GM12878 (cell line): ENCODE results near the gene GTPBP3. TPM values are rescaled to one million over a fixed set of nuclear protein-coding genes. Genes with fewer than 3 reads are reported as not detected.
A peak's percentile ranks its signal among the peaks of the same experiment; 100 is the strongest.

Experiments used
- JUND ChIP-seq: IDR thresholded peaks from 2 replicates; pipeline ENCODE4 v1.6.1; 2012; ENCODE audit warnings: low read depth, mild to moderate bottlenecking, low read length, improper control_type of control experiment, moderate library complexity
- POLR2A ChIP-seq: IDR thresholded peaks from 2 replicates; pipeline ENCODE4 v1.6.1; 2011; ENCODE audit warnings: low read depth, mild to moderate bottlenecking, low read length
- RAD21 ChIP-seq: IDR thresholded peaks from 2 replicates; pipeline ENCODE4 v1.6.1; 2011; ENCODE audit warnings: mild to moderate bottlenecking, low read depth, low read length, moderate library complexity; ENCODE audit not compliant: insufficient read depth
- SIX5 ChIP-seq: IDR thresholded peaks from 2 replicates; pipeline ENCODE4 v1.6.1; 2011; ENCODE audit warnings: mild to moderate bottlenecking, low read depth, low read length, moderate library complexity; ENCODE audit not compliant: severe bottlenecking
- SMC3 ChIP-seq: IDR thresholded peaks from 2 replicates; pipeline ENCODE4 v1.6.1; 2011; ENCODE audit warnings: low read length, improper control_type of control experiment, borderline replicate concordance
- ZNF207 ChIP-seq: fragments of 450-650 bp; IDR thresholded peaks from 2 replicates; pipeline ENCODE4 v1.6.1; 2014; ENCODE audit warnings: antibody characterized with exemption, mild to moderate bottlenecking, borderline replicate concordance
- polyA plus RNA-seq, 11 experiments: library from polyadenylated mRNA; depleted of rRNA in 4 of 11; unstranded in 6 of 11; stranded (reverse) in 5 of 11; fragments of >200 nt; fragmentation: Nextera tagmentation in 4 of 11; fragmentation: Illumina TruSeq in 1 of 11; extraction: Ambion mirVana in 4 of 11; extraction: Trizol in 1 of 11; gene quantifications; 1 replicate in 1 of 11; 2 replicates in 10 of 11; pipeline versions ENCODE4 v1.2.1 to v1.2.3, GENCODE V29; 2011 to 2016; ENCODE audit warnings: inconsistent platforms in 2 of 11, missing spikeins in 2 of 11, low read depth in 1 of 11
- total RNA-seq, 4 experiments: library from RNA; depleted of rRNA in 3 of 4; stranded (reverse); fragments of >200 nt in 3 of 4; fragmentation: Illumina TruSeq in 1 of 4; extraction: Trizol in 1 of 4; gene quantifications; 2 replicates each; pipeline versions ENCODE4 v1.2.1 to v1.2.3, GENCODE V29; 2013 to 2021
- TF ChIP-seq, protein P1 (sequence below): fragments of 450-650 bp; IDR thresholded peaks from 2 replicates; pipeline ENCODE4 v1.6.1; 2018; ENCODE audit warnings: borderline replicate concordance, mild to moderate bottlenecking; ENCODE audit not compliant: partially characterized antibody
- TF ChIP-seq, protein P2 (sequence below): fragments of 150-350 bp; IDR thresholded peaks from 2 replicates; pipeline ENCODE4 v1.6.1; 2016; ENCODE audit warnings: low read depth, low read length
- TF ChIP-seq, protein P3 (sequence below): IDR thresholded peaks from 2 replicates; pipeline ENCODE4 v1.6.1; 2012; ENCODE audit warnings: mild to moderate bottlenecking, low read depth, low read length
- TF ChIP-seq, protein P4 (sequence below): IDR thresholded peaks from 2 replicates; pipeline ENCODE4 v1.6.1; 2011; ENCODE audit warnings: low read depth, low read length, improper control_type of control experiment, borderline replicate concordance
- TF ChIP-seq, protein P5 (sequence below): fragments of 150-350 bp; IDR thresholded peaks from 2 replicates; pipeline ENCODE4 v1.6.1; 2014; ENCODE audit warnings: mild to moderate bottlenecking, low read depth, low read length
- TF ChIP-seq, protein P6 (sequence below): fragments of 450-650 bp; formaldehyde crosslinking; IDR thresholded peaks from 2 replicates; pipeline ENCODE4 v1.5.0; 2022; ENCODE audit warnings: mild to moderate bottlenecking, missing genetic modification characterization

GTPBP3 gene
- total and polyA plus RNA-seq, 10 of the 15 experiments (the other 5 are each of a cell fraction or from before 2014, with no cell fraction given) = 2.9 to 46.8 (median 15.4) TPM

DNA sequence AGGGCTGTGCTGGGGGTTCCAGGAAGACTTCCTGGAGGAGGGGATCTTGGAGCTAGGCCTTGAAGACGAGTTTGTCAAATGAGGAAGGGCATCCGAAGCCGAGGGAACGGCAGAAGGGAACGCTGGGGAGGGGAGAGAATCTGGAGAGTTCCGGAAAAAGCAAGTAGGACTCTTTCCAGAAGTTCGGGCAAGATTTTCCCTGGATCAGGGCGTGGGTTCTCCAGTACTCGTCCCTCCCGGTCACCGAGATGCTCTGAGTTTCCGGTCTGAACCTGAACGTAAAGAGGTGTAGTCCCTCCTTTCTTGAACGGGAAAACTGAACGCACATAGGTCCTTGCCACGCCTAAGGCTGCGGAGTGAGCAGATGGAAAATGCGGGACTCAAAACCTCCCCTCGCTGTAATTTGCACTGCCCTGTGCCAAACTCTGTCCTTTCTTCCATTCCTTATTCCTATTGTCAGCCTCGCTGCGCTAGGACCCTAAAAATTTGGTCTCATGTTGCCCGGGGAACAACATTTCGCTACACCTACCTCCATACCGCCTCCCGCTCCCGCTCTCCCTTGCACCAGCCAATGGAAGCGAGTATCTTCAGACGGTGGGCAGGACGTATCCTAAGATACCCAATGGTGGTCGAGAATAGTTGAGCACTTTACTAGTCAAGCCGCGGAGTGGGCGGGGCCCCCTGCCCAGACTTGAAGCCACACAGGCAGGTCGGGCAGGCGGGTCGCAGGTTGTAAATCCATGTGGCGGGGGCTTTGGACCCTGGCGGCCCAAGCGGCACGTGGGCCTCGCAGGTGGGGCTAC, at the start of gene GTPBP3 (continued):
- no peak for TF ChIP-seq SMC3
- TF ChIP-seq SIX5 = peak; percentile 73
- TF ChIP-seq RAD21 = no peak
- TF ChIP-seq JUND = no peak
- TF ChIP-seq, protein P1, sequence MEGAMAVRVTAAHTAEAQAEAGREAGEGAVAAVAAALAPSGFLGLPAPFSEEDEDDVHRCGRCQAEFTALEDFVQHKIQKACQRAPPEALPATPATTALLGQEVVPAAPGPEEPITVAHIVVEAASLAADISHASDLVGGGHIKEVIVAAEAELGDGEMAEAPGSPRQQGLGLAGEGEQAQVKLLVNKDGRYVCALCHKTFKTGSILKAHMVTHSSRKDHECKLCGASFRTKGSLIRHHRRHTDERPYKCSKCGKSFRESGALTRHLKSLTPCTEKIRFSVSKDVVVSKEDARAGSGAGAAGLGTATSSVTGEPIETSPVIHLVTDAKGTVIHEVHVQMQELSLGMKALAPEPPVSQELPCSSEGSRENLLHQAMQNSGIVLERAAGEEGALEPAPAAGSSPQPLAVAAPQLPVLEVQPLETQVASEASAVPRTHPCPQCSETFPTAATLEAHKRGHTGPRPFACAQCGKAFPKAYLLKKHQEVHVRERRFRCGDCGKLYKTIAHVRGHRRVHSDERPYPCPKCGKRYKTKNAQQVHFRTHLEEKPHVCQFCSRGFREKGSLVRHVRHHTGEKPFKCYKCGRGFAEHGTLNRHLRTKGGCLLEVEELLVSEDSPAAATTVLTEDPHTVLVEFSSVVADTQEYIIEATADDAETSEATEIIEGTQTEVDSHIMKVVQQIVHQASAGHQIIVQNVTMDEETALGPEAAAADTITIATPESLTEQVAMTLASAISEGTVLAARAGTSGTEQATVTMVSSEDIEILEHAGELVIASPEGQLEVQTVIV = peak; percentile 75
- peak; percentile 86; the same call in 1 of the 2 replicates for TF ChIP-seq ZNF207
- TF ChIP-seq, protein P2, sequence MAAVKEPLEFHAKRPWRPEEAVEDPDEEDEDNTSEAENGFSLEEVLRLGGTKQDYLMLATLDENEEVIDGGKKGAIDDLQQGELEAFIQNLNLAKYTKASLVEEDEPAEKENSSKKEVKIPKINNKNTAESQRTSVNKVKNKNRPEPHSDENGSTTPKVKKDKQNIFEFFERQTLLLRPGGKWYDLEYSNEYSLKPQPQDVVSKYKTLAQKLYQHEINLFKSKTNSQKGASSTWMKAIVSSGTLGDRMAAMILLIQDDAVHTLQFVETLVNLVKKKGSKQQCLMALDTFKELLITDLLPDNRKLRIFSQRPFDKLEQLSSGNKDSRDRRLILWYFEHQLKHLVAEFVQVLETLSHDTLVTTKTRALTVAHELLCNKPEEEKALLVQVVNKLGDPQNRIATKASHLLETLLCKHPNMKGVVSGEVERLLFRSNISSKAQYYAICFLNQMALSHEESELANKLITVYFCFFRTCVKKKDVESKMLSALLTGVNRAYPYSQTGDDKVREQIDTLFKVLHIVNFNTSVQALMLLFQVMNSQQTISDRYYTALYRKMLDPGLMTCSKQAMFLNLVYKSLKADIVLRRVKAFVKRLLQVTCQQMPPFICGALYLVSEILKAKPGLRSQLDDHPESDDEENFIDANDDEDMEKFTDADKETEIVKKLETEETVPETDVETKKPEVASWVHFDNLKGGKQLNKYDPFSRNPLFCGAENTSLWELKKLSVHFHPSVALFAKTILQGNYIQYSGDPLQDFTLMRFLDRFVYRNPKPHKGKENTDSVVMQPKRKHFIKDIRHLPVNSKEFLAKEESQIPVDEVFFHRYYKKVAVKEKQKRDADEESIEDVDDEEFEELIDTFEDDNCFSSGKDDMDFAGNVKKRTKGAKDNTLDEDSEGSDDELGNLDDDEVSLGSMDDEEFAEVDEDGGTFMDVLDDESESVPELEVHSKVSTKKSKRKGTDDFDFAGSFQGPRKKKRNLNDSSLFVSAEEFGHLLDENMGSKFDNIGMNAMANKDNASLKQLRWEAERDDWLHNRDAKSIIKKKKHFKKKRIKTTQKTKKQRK = peak; percentile 56
- TF ChIP-seq, protein P3, sequence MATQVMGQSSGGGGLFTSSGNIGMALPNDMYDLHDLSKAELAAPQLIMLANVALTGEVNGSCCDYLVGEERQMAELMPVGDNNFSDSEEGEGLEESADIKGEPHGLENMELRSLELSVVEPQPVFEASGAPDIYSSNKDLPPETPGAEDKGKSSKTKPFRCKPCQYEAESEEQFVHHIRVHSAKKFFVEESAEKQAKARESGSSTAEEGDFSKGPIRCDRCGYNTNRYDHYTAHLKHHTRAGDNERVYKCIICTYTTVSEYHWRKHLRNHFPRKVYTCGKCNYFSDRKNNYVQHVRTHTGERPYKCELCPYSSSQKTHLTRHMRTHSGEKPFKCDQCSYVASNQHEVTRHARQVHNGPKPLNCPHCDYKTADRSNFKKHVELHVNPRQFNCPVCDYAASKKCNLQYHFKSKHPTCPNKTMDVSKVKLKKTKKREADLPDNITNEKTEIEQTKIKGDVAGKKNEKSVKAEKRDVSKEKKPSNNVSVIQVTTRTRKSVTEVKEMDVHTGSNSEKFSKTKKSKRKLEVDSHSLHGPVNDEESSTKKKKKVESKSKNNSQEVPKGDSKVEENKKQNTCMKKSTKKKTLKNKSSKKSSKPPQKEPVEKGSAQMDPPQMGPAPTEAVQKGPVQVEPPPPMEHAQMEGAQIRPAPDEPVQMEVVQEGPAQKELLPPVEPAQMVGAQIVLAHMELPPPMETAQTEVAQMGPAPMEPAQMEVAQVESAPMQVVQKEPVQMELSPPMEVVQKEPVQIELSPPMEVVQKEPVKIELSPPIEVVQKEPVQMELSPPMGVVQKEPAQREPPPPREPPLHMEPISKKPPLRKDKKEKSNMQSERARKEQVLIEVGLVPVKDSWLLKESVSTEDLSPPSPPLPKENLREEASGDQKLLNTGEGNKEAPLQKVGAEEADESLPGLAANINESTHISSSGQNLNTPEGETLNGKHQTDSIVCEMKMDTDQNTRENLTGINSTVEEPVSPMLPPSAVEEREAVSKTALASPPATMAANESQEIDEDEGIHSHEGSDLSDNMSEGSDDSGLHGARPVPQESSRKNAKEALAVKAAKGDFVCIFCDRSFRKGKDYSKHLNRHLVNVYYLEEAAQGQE = no peak
- peak; percentile 87 for TF ChIP-seq POLR2A
- TF ChIP-seq, protein P4, sequence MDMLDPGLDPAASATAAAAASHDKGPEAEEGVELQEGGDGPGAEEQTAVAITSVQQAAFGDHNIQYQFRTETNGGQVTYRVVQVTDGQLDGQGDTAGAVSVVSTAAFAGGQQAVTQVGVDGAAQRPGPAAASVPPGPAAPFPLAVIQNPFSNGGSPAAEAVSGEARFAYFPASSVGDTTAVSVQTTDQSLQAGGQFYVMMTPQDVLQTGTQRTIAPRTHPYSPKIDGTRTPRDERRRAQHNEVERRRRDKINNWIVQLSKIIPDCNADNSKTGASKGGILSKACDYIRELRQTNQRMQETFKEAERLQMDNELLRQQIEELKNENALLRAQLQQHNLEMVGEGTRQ = no peak
- TF ChIP-seq, protein P5, sequence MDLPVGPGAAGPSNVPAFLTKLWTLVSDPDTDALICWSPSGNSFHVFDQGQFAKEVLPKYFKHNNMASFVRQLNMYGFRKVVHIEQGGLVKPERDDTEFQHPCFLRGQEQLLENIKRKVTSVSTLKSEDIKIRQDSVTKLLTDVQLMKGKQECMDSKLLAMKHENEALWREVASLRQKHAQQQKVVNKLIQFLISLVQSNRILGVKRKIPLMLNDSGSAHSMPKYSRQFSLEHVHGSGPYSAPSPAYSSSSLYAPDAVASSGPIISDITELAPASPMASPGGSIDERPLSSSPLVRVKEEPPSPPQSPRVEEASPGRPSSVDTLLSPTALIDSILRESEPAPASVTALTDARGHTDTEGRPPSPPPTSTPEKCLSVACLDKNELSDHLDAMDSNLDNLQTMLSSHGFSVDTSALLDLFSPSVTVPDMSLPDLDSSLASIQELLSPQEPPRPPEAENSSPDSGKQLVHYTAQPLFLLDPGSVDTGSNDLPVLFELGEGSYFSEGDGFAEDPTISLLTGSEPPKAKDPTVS = no peak
- TF ChIP-seq, protein P6, sequence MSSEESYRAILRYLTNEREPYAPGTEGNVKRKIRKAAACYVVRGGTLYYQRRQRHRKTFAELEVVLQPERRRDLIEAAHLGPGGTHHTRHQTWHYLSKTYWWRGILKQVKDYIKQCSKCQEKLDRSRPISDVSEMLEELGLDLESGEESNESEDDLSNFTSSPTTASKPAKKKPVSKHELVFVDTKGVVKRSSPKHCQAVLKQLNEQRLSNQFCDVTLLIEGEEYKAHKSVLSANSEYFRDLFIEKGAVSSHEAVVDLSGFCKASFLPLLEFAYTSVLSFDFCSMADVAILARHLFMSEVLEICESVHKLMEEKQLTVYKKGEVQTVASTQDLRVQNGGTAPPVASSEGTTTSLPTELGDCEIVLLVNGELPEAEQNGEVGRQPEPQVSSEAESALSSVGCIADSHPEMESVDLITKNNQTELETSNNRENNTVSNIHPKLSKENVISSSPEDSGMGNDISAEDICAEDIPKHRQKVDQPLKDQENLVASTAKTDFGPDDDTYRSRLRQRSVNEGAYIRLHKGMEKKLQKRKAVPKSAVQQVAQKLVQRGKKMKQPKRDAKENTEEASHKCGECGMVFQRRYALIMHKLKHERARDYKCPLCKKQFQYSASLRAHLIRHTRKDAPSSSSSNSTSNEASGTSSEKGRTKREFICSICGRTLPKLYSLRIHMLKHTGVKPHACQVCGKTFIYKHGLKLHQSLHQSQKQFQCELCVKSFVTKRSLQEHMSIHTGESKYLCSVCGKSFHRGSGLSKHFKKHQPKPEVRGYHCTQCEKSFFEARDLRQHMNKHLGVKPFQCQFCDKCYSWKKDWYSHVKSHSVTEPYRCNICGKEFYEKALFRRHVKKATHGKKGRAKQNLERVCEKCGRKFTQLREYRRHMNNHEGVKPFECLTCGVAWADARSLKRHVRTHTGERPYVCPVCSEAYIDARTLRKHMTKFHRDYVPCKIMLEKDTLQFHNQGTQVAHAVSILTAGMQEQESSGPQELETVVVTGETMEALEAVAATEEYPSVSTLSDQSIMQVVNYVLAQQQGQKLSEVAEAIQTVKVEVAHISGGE (CRISPR knock-in tag) = peak; percentile 92
